K562 (cell line): Measurements from ENCODE around the gene PPP4C. TPM values are rescaled to one million over a fixed set of nuclear protein-coding genes. Genes with fewer than 3 reads are reported as not detected.
A peak's percentile ranks its signal among the peaks of the same experiment; 100 is the strongest.

Experiments
- BRF1 ChIP-seq: IDR thresholded peaks from 3 replicates; pipeline ENCODE4 v1.6.1; 2011; ENCODE audit warnings: borderline replicate concordance, mild to moderate bottlenecking; ENCODE audit not compliant: insufficient read length; ENCODE audit errors: extremely low read depth
- CSDE1 ChIP-seq, 2 experiments: fragments of 450-650 bp; IDR thresholded peaks; 2 replicates each; pipeline ENCODE4 v1.6.1; 2016; ENCODE audit warnings: mild to moderate bottlenecking in 1 of 2
- ELF4 ChIP-seq: fragments of 450-650 bp; formaldehyde crosslinking; IDR thresholded peaks from 2 replicates; pipeline ENCODE4 v1.4.0; 2022; ENCODE audit warnings: missing genetic modification characterization
- ESRRA ChIP-seq: fragments of 450-650 bp; IDR thresholded peaks from 2 replicates; pipeline ENCODE4 v1.6.1; 2014; ENCODE audit warnings: low read depth, mild to moderate bottlenecking, moderate library complexity, borderline replicate concordance
- ETV1 ChIP-seq: fragments of 450-650 bp; conservative IDR thresholded peaks from 2 replicates; pipeline ENCODE4 v1.6.1; 2016; ENCODE audit warnings: missing genetic modification characterization, control low read depth, low read depth, missing compliant biosample characterization
- GTF2F1 ChIP-seq: IDR thresholded peaks from 2 replicates; pipeline ENCODE4 v1.6.1; 2011; ENCODE audit warnings: low read depth, low read length, improper control_type of control experiment
- HDGF ChIP-seq: fragments of 450-650 bp; IDR thresholded peaks from 2 replicates; pipeline ENCODE4 v1.6.1; 2016
- NR4A1 ChIP-seq, 2 experiments: fragments of 250-450 bp in 1 of 2; fragments of 450-650 bp in 1 of 2; sonication (Bioruptor Pico) in 1 of 2; IDR thresholded peaks; 2 replicates each; pipeline versions ENCODE4 v1.4.0 to v1.6.1; 2016 to 2020; ENCODE audit warnings: mild to moderate bottlenecking in 2 of 2, missing compliant biosample characterization in 1 of 2, missing genetic modification characterization in 1 of 2, moderate library complexity in 1 of 2
- PML ChIP-seq: IDR thresholded peaks from 2 replicates; pipeline ENCODE4 v1.6.1; 2012; ENCODE audit warnings: low read length, inconsistent platforms
- RBFOX2 ChIP-seq: fragments of 200-400 bp; formaldehyde crosslinking; IDR thresholded peaks from 2 replicates; pipeline ENCODE4 v1.6.1; 2017; ENCODE audit warnings: low read depth, mild to moderate bottlenecking, low read length, moderate library complexity
- SLC30A9 ChIP-seq: fragments of 250-450 bp; sonication (Bioruptor Pico); IDR thresholded peaks from 2 replicates; pipeline ENCODE4 v1.8.0; 2022; ENCODE audit warnings: mild to moderate bottlenecking, moderate library complexity
- ZNF780A ChIP-seq: fragments of 250-450 bp; sonication (Bioruptor Pico); IDR thresholded peaks from 2 replicates; pipeline ENCODE4 v1.5.0; 2021; ENCODE audit warnings: mild to moderate bottlenecking
- polyA plus RNA-seq, 8 experiments: library from polyadenylated mRNA; depleted of rRNA in 4 of 8; stranded (reverse) in 5 of 8; unstranded in 3 of 8; fragments of >200 nt; fragmentation: Nextera tagmentation in 2 of 8; fragmentation: Illumina TruSeq in 1 of 8; extraction: Ambion mirVana in 2 of 8; extraction: Trizol in 1 of 8; gene quantifications; 2 replicates each; pipeline versions ENCODE4 v1.2.1 to v1.2.3, GENCODE V29; 2011 to 2014; ENCODE audit warnings: inconsistent platforms in 1 of 8, missing spikeins in 1 of 8
- total RNA-seq, 7 experiments: library from RNA; depleted of rRNA in 6 of 7; stranded (reverse); fragments of >200 nt in 6 of 7; fragmentation: Illumina TruSeq in 2 of 7; extraction: Trizol in 2 of 7; gene quantifications; 2 replicates each; pipeline versions ENCODE4 v1.2.1 to v1.2.3, GENCODE V29; 2011 to 2021; ENCODE audit warnings: low replicate concordance in 1 of 7
- TF ChIP-seq, protein P1 (sequence below), 2 experiments: fragments of 450-650 bp in 1 of 2; sonication (generic) in 1 of 2; formaldehyde crosslinking in 1 of 2; IDR thresholded peaks; 2 replicates each; pipeline versions ENCODE4 v1.7.1 to v1.9.0; 2016 to 2022; ENCODE audit warnings: inconsistent platforms in 1 of 2, mild to moderate bottlenecking in 1 of 2, missing genetic modification reagents in 1 of 2
- TF ChIP-seq, protein P2 (sequence below): fragments of 450-650 bp; conservative IDR thresholded peaks from 2 replicates; pipeline ENCODE4 v1.6.1; 2016; ENCODE audit warnings: missing genetic modification characterization, low read depth, mild to moderate bottlenecking, control low read depth, missing compliant biosample characterization
- TF ChIP-seq, protein P3 (sequence below): fragments of 250-450 bp; sonication (Bioruptor Pico); IDR thresholded peaks from 2 replicates; pipeline ENCODE4 v1.4.0; 2020; ENCODE audit warnings: borderline replicate concordance

The PPP4C gene
- total and polyA plus RNA-seq, 9 of the 15 experiments (the other 6 are each of a cell fraction or from before 2014, with no cell fraction given), result 3.5 to 183 (median 131) TPM

DNA sequence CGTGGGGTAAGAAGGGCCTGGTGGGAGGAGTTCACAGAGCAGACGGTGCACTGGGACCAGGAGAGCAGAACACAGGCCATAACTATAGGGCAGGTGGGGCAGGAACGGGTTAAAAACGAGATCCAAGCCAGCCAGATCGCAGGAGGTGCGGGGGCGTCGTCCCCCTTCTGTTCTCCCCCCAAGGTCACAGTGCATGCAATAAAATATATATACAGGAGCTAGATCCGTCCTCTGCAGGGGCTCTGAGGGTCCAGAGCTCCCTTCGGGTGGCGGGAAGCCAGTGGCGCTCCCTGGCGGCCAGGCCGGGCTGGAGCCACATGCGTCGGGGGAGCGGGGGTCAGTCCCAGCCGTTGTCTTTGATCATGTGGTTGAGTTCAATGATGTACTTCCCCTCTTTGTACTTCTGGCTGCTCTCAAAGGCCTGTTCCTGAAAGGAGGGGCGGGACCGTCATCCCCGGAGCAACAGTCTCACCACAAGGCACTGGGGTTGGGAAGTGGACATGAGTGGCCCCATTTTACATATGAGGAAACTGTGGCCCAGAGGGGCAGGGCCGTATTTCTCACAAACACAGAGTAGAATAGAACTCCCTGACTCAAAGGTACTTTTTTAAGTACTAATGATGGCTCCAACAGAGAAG, 16.7 kb downstream of the PPP4C start (continued):
- TF ChIP-seq, protein P1, sequence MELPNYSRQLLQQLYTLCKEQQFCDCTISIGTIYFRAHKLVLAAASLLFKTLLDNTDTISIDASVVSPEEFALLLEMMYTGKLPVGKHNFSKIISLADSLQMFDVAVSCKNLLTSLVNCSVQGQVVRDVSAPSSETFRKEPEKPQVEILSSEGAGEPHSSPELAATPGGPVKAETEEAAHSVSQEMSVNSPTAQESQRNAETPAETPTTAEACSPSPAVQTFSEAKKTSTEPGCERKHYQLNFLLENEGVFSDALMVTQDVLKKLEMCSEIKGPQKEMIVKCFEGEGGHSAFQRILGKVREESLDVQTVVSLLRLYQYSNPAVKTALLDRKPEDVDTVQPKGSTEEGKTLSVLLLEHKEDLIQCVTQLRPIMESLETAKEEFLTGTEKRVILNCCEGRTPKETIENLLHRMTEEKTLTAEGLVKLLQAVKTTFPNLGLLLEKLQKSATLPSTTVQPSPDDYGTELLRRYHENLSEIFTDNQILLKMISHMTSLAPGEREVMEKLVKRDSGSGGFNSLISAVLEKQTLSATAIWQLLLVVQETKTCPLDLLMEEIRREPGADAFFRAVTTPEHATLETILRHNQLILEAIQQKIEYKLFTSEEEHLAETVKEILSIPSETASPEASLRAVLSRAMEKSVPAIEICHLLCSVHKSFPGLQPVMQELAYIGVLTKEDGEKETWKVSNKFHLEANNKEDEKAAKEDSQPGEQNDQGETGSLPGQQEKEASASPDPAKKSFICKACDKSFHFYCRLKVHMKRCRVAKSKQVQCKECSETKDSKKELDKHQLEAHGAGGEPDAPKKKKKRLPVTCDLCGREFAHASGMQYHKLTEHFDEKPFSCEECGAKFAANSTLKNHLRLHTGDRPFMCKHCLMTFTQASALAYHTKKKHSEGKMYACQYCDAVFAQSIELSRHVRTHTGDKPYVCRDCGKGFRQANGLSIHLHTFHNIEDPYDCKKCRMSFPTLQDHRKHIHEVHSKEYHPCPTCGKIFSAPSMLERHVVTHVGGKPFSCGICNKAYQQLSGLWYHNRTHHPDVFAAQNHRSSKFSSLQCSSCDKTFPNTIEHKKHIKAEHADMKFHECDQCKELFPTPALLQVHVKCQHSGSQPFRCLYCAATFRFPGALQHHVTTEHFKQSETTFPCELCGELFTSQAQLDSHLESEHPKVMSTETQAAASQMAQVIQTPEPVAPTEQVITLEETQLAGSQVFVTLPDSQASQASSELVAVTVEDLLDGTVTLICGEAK (IDR thresholded peaks at IDR 0.05), result 0 out of 2 replicates have a peak, but pooled peaks have one; percentile 47
- TF ChIP-seq, protein P1 (CRISPR knock-in tag; IDR thresholded peaks at IDR 0.05), result no peak
- TF ChIP-seq BRF1, result no peak
- no peak; the same call in 1 of the 2 replicates for TF ChIP-seq HDGF
- TF ChIP-seq ESRRA, result peak; percentile 78
- TF ChIP-seq ZNF780A (CRISPR knock-in tag), result peak; percentile 77; the same call in 1 of the 2 replicates
- TF ChIP-seq ETV1 (tag), result peak; percentile 100
- no peak for TF ChIP-seq GTF2F1
- TF ChIP-seq ELF4 (CRISPR knock-in tag), result peak; percentile 61; the same call in 1 of the 2 replicates
- no peak for TF ChIP-seq SLC30A9
- peak; percentile 16; the same call in 1 of the 2 replicates for TF ChIP-seq PML
- TF ChIP-seq, protein P2, sequence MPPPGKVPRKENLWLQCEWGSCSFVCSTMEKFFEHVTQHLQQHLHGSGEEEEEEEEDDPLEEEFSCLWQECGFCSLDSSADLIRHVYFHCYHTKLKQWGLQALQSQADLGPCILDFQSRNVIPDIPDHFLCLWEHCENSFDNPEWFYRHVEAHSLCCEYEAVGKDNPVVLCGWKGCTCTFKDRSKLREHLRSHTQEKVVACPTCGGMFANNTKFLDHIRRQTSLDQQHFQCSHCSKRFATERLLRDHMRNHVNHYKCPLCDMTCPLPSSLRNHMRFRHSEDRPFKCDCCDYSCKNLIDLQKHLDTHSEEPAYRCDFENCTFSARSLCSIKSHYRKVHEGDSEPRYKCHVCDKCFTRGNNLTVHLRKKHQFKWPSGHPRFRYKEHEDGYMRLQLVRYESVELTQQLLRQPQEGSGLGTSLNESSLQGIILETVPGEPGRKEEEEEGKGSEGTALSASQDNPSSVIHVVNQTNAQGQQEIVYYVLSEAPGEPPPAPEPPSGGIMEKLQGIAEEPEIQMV (tag), result peak; percentile 87
- peak; percentile 96 for TF ChIP-seq NR4A1 (CRISPR knock-in tag; IDR thresholded peaks at IDR 0.05)
- peak; percentile 97 for TF ChIP-seq NR4A1 (tag; IDR thresholded peaks at IDR 0.05)
- TF ChIP-seq RBFOX2, result peak; percentile 69
- TF ChIP-seq CSDE1 (IDR thresholded peaks at IDR 0.05), result no peak
- TF ChIP-seq, protein P3, sequence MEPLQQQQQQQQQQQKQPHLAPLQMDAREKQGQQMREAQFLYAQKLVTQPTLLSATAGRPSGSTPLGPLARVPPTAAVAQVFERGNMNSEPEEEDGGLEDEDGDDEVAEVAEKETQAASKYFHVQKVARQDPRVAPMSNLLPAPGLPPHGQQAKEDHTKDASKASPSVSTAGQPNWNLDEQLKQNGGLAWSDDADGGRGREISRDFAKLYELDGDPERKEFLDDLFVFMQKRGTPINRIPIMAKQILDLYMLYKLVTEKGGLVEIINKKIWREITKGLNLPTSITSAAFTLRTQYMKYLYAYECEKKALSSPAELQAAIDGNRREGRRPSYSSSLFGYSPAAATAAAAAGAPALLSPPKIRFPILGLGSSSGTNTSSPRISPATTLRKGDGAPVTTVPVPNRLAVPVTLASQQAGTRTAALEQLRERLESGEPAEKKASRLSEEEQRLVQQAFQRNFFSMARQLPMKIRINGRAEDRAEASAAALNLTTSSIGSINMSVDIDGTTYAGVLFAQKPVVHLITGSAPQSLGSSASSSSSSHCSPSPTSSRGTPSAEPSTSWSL (CRISPR knock-in tag), result peak; percentile 94; the same call in 1 of the 2 replicates
